Measurements from ENCODE around the gene GNMT. TPM values are rescaled to one million over a fixed set of nuclear protein-coding genes. Genes with fewer than 3 reads are reported as not detected.

GNMT gene
- 1.8 TPM in 2 replicates for total RNA-seq (2021; fragmentation: NEBNext Ultra II Directional; extraction: Animal tissue kit (Norgen Biotek cat#: 25700))
- 3.4 and 4.3 TPM in 2 replicates for polyA plus RNA-seq (2011; rRNA removed)
- polyA plus RNA-seq (2011; cell fraction: cytosol; rRNA removed) = 3.4 TPM
- 4.2 TPM for polyA plus RNA-seq (2011; cell fraction: nucleus; rRNA removed)
- polyA plus RNA-seq (2012, experiment 1 of 2) = 1.0 to 3.1 TPM (median 2.3 TPM) in 4 replicates
- 2.0 TPM for polyA plus RNA-seq (2012, experiment 2 of 2)
- 1.3 TPM for polyA plus RNA-seq (2013, experiment 1 of 2)
- 0.85 TPM for polyA plus RNA-seq (2013, experiment 2 of 2)
- 1.0 and 1.6 TPM in 2 replicates for polyA minus RNA-seq (2011; rRNA and poly(A)+ RNA removed)
- polyA minus RNA-seq (2011; cell fraction: cytosol; rRNA and poly(A)+ RNA removed) = 1.1 TPM
- 1.2 TPM for polyA minus RNA-seq (2011; cell fraction: nucleus; rRNA and poly(A)+ RNA removed)
- long read RNA-seq, experiment 1 = 0 reads
- long read RNA-seq, experiment 2, partial matches to known transcripts = 1 of 4 reads
- long read RNA-seq, experiment 2, other reads (novel, unspliced or antisense) = 1 of 4 reads

DNA sequence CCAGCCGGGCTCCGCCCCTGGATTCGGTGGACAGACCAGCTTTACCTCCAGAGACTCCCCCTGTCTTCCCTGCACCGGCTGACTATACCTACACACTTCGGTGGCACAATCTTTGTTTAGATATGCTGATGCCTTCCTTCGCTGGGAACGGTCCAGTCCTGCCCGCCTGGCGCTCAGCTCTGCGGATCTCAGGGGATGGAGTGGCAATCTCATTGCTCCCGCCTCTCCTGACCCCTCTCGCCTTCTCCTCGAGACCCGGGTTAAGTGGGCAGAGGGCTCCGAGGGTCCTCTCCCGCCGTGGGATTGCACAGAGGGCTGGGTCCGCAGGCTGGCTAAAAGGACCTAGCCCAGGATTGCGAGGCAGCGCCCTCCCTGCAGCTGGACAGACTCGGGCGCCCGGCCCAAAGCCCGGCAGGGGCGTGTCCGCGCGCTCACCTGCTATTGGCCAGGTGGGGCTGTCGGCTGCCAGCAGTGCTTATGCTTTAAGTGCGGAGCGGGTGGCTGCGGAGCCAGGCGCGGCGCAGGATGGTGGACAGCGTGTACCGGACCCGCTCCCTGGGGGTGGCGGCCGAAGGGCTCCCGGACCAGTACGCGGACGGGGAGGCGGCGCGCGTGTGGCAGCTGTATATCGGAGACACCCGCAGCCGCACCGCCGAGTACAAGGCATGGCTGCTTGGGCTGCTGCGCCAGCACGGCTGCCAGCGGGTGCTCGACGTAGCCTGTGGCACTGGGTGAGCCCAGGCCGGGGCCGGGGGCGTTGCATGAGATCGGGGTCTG is at the start of gene GNMT:
Gene GNMT (plus strand): TSS at position 512 of the 777 bp plus-strand sequence. CDS start 14 bp downstream, at position 526.
- CTCF ChIA-PET (ENCODE audit: partially characterized antibody) = interaction anchor here (0.5 to 2.2 kb wide), 14 partner anchors 9 to 429 kb away, joined by 3 to 6 read pairs (median 3); partner anchors contain the start of genes CNPY3, KLHDC3, MEA1 and RRP36
- H3K9me3 ChIP-seq (ENCODE audit: insufficient read depth in 2 of 2, low read depth in 1 of 2, low read length in 1 of 2) = no peaks in the 10 kb centered on the region
- H3K4me2 ChIP-seq (ENCODE audit: insufficient read depth in 1 of 2, low read depth in 2 of 2, low read length in 2 of 2) = peak within 1 kb of the TSS; percentile 69 to 99
- DNase-seq (ENCODE audit: low read depth in 1 of 2, low spot score in 2 of 2) = peak in 1 of 2 experiments; percentile 90
- H3K56ac ChIP-seq (replicated peaks; ENCODE audit: insufficient read length, low read depth, low read length) = no peak within 1 kb of the TSS
- no peaks in the 10 kb centered on the region for H3K79me2 ChIP-seq (ENCODE audit: control insufficient read depth in 1 of 2, insufficient read depth in 2 of 2, low read length in 2 of 2)
- H2AFZ ChIP-seq (ENCODE audit: low read length) = peak within 1 kb of the TSS; percentile 94; the same call in 1 of the 2 replicates
- H4K20me1 ChIP-seq (replicated peaks in 1 of 2; ENCODE audit: control insufficient read depth in 1 of 2, insufficient read depth in 2 of 2, low read length in 2 of 2) = no peaks in the 10 kb centered on the region
- POLR2A ChIA-PET (ENCODE audit: partially characterized antibody) = interaction anchor here (0.7 to 5.3 kb wide), 23 partner anchors 8 to 214 kb away, joined by 3 to 21 read pairs (median 4); partner anchors contain the start of genes CNPY3, PEX6, PPP2R5D and RPL7L1
- no peak within 1 kb of the TSS for H3K27ac ChIP-seq (ENCODE audit: low read depth, low read length)
- no peak within 1 kb of the TSS for H2BK120ac ChIP-seq (replicated peaks; ENCODE audit: low read depth, low read length)
- H3K79me1 ChIP-seq (ENCODE audit: low read depth, low read length) = no peaks in the 10 kb centered on the region; the same call in 1 of the 2 replicates
- peak within 1 kb of the TSS; percentile 24; the same call in 1 of the 2 replicates for H2BK5ac ChIP-seq (ENCODE audit: low read depth, low read length)
- no peak within 1 kb of the TSS for H3K14ac ChIP-seq (ENCODE audit: insufficient read length)
- no peak within 1 kb of the TSS for H2BK20ac ChIP-seq (ENCODE audit: low read length)
- H3K36me3 ChIP-seq (ENCODE audit: control insufficient read depth in 2 of 4, insufficient read depth in 4 of 4, low read length in 3 of 4) = peaks cover 0 to 2% (median 0%) of the 10 kb centered on the region in 4 experiments; a peak in 1 of 8 replicates
- H3K27me3 ChIP-seq (replicated peaks in 1 of 4; ENCODE audit: control insufficient read depth in 3 of 4, extremely low read depth in 1 of 4, insufficient read depth in 3 of 4, low read length in 3 of 4) = peaks cover 0 to 13% (median 10%) of the 10 kb centered on the region in 4 experiments; a peak in 5 of 7 replicates
- peak within 1 kb of the TSS; percentile 30 for H4K5ac ChIP-seq (ENCODE audit: insufficient read length, low read depth, low read length)
- peak within 1 kb of the TSS; percentile 91 for H3K18ac ChIP-seq (ENCODE audit: extremely low read depth, low read length)
- no peak within 1 kb of the TSS for H3K23ac ChIP-seq (ENCODE audit: insufficient read length)
- H4K8ac ChIP-seq (ENCODE audit: extremely low read depth, insufficient read depth, low read length) = peak within 1 kb of the TSS; percentile 86
- H3K4me3 ChIP-seq (ENCODE audit: extremely low read depth in 1 of 4, insufficient read depth in 2 of 4, low read depth in 3 of 4, low read length in 4 of 4) = peak within 1 kb of the TSS; percentile 50 to 87 (median 76)
- H2AK5ac ChIP-seq (ENCODE audit: low read depth, low read length) = no peak within 1 kb of the TSS
- 0 out of 2 replicates have a peak within 1 kb of the TSS, but pooled peaks have one; percentile 50 for H2BK12ac ChIP-seq (ENCODE audit: low read depth, low read length)
- FAIRE-seq = no peak
- H4K91ac ChIP-seq (replicated peaks; ENCODE audit: insufficient read length, low read length) = no peak within 1 kb of the TSS
- H3K23me2 ChIP-seq (ENCODE audit: low read depth, low read length) = peaks cover 10% of the 10 kb centered on the region
- H3K4me1 ChIP-seq (replicated peaks in 1 of 4; ENCODE audit: control insufficient read depth in 3 of 4, insufficient read depth in 4 of 4, low read length in 3 of 4) = peaks cover 0 to 8% (median 6%) of the 10 kb centered on the region in 4 experiments; a peak in 5 of 7 replicates
- peak within 1 kb of the TSS in 3 of 4 experiments; percentile 50 to 60 (median 54); a peak in 3 of 7 replicates for H3K9ac ChIP-seq (replicated peaks in 1 of 4; ENCODE audit: extremely low read depth in 1 of 4, low read depth in 3 of 4, low read length in 3 of 4)
- H3K4ac ChIP-seq (replicated peaks; ENCODE audit: insufficient read length, low read depth, low read length) = no peak within 1 kb of the TSS
- 6% methylated on average over 31 of the region's 62 CpGs; no CpG with 5 or more reads in 1 of the 2 experiments for WGBS, 2 experiments (ENCODE audit: extremely low coverage in 1 of 2, insufficient coverage in 1 of 2, insufficient read length in 1 of 2, insufficient replicate concordance in 2 of 2, low coverage in 1 of 2, low lambda C conversion rate in 2 of 2, missing lambda C conversion rate in 1 of 2)
- H2BK15ac ChIP-seq (ENCODE audit: low read length) = 0 out of 2 replicates have a peak within 1 kb of the TSS, but pooled peaks have one; percentile 81
- peak; percentile 14; the same call in 1 of the 2 replicates for TF ChIP-seq PHF8 (conservative IDR thresholded peaks at IDR 0.05; ENCODE audit: low read depth, low read length)
- TF ChIP-seq, protein P1, sequence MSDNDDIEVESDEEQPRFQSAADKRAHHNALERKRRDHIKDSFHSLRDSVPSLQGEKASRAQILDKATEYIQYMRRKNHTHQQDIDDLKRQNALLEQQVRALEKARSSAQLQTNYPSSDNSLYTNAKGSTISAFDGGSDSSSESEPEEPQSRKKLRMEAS (IDR thresholded peaks at IDR 0.05) = 0 out of 2 replicates have a peak, but pooled peaks have one; percentile 16
- peak; percentile 68 for TF ChIP-seq KDM4A (IDR thresholded peaks at IDR 0.05; ENCODE audit: low read depth, low read length, severe bottlenecking)
- TF ChIP-seq CBX8 (IDR thresholded peaks at IDR 0.05; ENCODE audit: borderline replicate concordance, low read depth, low read length) = no peak
- peak; percentile 75 for TF ChIP-seq RBBP5 (IDR thresholded peaks at IDR 0.05; ENCODE audit: borderline replicate concordance, low read depth, low read length)
- TF ChIP-seq SRF (IDR thresholded peaks at IDR 0.05; ENCODE audit: low read depth, low read length) = no peak
- TF ChIP-seq SIN3A (conservative IDR thresholded peaks at IDR 0.05 in 1 of 2, IDR thresholded peaks at IDR 0.05 in 1 of 2; ENCODE audit: low read depth in 1 of 2, low read length in 2 of 2) = peak; percentile 38 to 87; a peak in 3 of 4 replicates

All from H1 (cell line).